Renal pelvis (tissue), 12 donors: ENCODE results near the gene ARMC3. TPM values are rescaled to one million over a fixed set of nuclear protein-coding genes. Genes with fewer than 3 reads are reported as not detected.
"Not testable (repeated sequence)": the region's sequence is repeated elsewhere in the genome, so short reads cannot be mapped to it uniquely, and the experiment has no call there.

Source experiments
- DNase-seq: peaks from one replicate; pipeline ENCODE4 v3.0.0-alpha.2; 2013
- long read RNA-seq, 16 experiments: transcript quantifications; one replicate each; lab custom pipeline, GENCODE V29; 2026
- polyA plus RNA-seq, 3 donors: library from polyadenylated mRNA; unstranded; fragments of 120-200 nt; gene quantifications; one replicate each; pipeline ENCODE4 v1.2.1, GENCODE V29; 2013; ENCODE audit not compliant: insufficient read length in 3 of 3

ARMC3 gene
- 10 to 100 TPM; 10.7 to 16.8 (median 15.9) TPM for polyA plus RNA-seq
- long read RNA-seq, donor 1, result 0 reads
- long read RNA-seq, donor 2, partial matches to known transcripts, result 0 of 1 reads
- long read RNA-seq, donor 2, other reads (novel, unspliced or antisense), result 0 of 1 reads
- long read RNA-seq, donor 3, result 0 reads
- long read RNA-seq, donor 4, result 0 reads
- long read RNA-seq, donor 5, result 0 reads
- long read RNA-seq, donor 6, partial matches to known transcripts, result 5 of 5 reads
- long read RNA-seq, donor 6, other reads (novel, unspliced or antisense), result 0 of 5 reads
- long read RNA-seq, donor 7, result 0 reads
- long read RNA-seq, donor 8, result 0 reads
- long read RNA-seq, donor 9, partial matches to known transcripts, result 0 of 1 reads
- long read RNA-seq, donor 9, other reads (novel, unspliced or antisense), result 0 of 1 reads
- long read RNA-seq, donor 10, result 0 reads
- long read RNA-seq, donor 11, partial matches to known transcripts, result 0 of 1 reads
- long read RNA-seq, donor 11, other reads (novel, unspliced or antisense), result 0 of 1 reads
- long read RNA-seq, donor 12, partial matches to known transcripts, result 0 of 1 reads
- long read RNA-seq, donor 12, other reads (novel, unspliced or antisense), result 0 of 1 reads
- long read RNA-seq, donor 13, result 0 reads
- long read RNA-seq, donor 14, result 0 reads
- long read RNA-seq, donor 15, result 0 reads
- long read RNA-seq, donor 16, result 0 reads

- peak; percentile 87 for DNase-seq
Measured at GRCh38 chr10:22927661-22928403, at the start of gene ARMC3. ARMC3 (plus strand) TSS chr10:22928053; CDS start chr10:22931997, 3,944 bp downstream.

GRCh38 chr10:22891797-22892196 is 36.1 kb upstream of the ARMC3 start:
- DNase-seq, result no peak

GRCh38 chr10:22893781-22894180 is 34.1 kb upstream of the ARMC3 start:
- DNase-seq, result no peak

- no peak for DNase-seq
Measured at GRCh38 chr10:22894714-22895113, 33.1 kb upstream of the ARMC3 start.

- DNase-seq, result no peak
Measured at GRCh38 chr10:22895252-22895651, 32.6 kb upstream of the ARMC3 start.

- no peak for DNase-seq
Measured at GRCh38 chr10:22897371-22897770, 30.5 kb upstream of the ARMC3 start.

- no peak for DNase-seq
Measured at GRCh38 chr10:22899307-22899706, 28.5 kb upstream of the ARMC3 start.

- DNase-seq, result no peak
Measured at GRCh38 chr10:22899775-22900174, 28.1 kb upstream of the ARMC3 start.

- DNase-seq, result no peak
Measured at GRCh38 chr10:22900841-22901601, 26.8 kb upstream of the ARMC3 start.

- not testable (repeated sequence) for DNase-seq
Measured at GRCh38 chr10:22902147-22902546, 25.7 kb upstream of the ARMC3 start.

- DNase-seq, result no peak
Measured at GRCh38 chr10:22903694-22904093, 24.2 kb upstream of the ARMC3 start.

- no peak for DNase-seq
Measured at GRCh38 chr10:22906767-22907166, 21.1 kb upstream of the ARMC3 start.

- DNase-seq, result no peak
Measured at GRCh38 chr10:22908837-22909236, 19.0 kb upstream of the ARMC3 start.

GRCh38 chr10:22909673-22910072 is 18.2 kb upstream of the ARMC3 start:
- not testable (repeated sequence) for DNase-seq

- DNase-seq, result no peak
Measured at GRCh38 chr10:22911067-22911466, 16.8 kb upstream of the ARMC3 start.

GRCh38 chr10:22911889-22912762 is 15.7 kb upstream of the ARMC3 start:
- DNase-seq, result peak; percentile 71

GRCh38 chr10:22912763-22913384 is 15.0 kb upstream of the ARMC3 start:
- no peak for DNase-seq

GRCh38 chr10:22913474-22914092 is 14.3 kb upstream of the ARMC3 start:
- no peak for DNase-seq

GRCh38 chr10:22915314-22915713 is 12.5 kb upstream of the ARMC3 start:
- no peak for DNase-seq

- DNase-seq, result no peak
Measured at GRCh38 chr10:22925088-22925487, 2.8 kb upstream of the ARMC3 start.
